Stimulated activated memory B cell treated with anti-CD40 and anti-IgM and Interleukin-4, amounts not matched to agents 10 μg/mL and 1 μg/mL and 100 μg/mL, for 72 hours (primary cell): ENCODE results near the gene GDF2.

Experiments
- ATAC-seq: fragments of 150-1000 bp; cut with Tn5 transposase; 2 replicates; pipeline ENCODE4 v1.10.0; 2021
- H3K27ac Mint-ChIP-seq: one replicate; pipeline ENCODE4 v1.8.0; 2022; ENCODE audit warnings: mild to moderate bottlenecking, mixed read lengths
- H3K27me3 Mint-ChIP-seq: one replicate; pipeline ENCODE4 v1.8.0; 2022; ENCODE audit warnings: mixed read lengths
- H3K36me3 Mint-ChIP-seq: one replicate; pipeline ENCODE4 v1.8.0; 2022; ENCODE audit warnings: mixed read lengths
- H3K4me1 Mint-ChIP-seq: one replicate; pipeline ENCODE4 v1.8.0; 2022; ENCODE audit warnings: mixed read lengths
- H3K4me3 Mint-ChIP-seq: one replicate; pipeline ENCODE4 v1.8.0; 2022; ENCODE audit warnings: mild to moderate bottlenecking, moderate library complexity, mixed read lengths
- H3K9me3 Mint-ChIP-seq: one replicate; pipeline ENCODE4 v1.8.0; 2022; ENCODE audit warnings: mixed read lengths

The GDF2 gene

DNA sequence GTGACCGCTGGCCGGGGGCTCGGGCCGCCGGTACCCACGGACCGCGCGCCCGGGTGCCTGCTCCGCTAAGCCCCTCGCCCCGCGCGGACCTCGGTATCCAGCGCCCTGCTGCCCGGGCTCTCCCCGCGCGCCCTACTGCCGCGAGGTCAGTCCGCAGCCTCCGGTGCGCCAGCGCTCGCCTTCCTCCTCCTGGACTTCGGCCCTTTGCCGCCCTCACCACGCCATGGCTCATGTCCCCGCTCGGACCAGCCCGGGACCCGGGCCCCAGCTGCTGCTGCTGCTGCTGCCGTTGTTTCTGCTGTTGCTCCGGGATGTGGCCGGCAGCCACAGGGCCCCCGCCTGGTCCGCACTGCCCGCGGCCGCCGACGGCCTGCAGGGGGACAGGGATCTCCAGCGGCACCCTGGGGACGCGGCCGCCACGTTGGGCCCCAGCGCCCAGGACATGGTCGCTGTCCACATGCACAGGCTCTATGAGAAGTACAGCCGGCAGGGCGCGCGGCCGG is 21.8 kb upstream of the GDF2 start:
- Mint-ChIP-seq H3K4me1 (peaks cover 7% of the 10 kb centered on the region), H3K9me3 (no peaks in the 10 kb centered on the region), H3K27ac (no peak overlapping the region), H3K27me3 (peaks cover 37% of the 10 kb centered on the region), H3K36me3 (no peaks in the 10 kb centered on the region), H3K4me3 (no peak overlapping the region)
- ATAC-seq: no peak

DNA sequence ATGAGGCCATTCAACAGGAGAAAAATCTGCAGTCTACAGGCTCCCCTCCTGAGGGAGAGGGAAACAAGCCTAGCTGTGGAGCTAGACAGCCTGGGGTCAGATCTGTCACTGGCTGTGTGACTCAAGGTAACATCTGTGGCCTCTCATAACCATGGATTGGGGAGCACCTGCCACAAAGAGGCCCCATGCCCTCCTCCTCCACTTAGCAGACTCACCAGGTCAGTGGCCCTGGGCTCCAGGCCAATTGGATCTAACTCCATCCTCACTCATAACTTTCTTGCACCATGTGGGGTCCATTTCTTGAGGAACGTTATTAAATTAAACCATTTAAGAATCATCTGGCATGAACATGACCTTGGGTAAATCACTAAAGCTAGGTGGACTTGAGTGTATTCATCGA is 20.4 kb upstream of the GDF2 start:
- ATAC-seq: no peak
- Mint-ChIP-seq H3K27me3 (peaks cover 23% of the 10 kb centered on the region), H3K27ac (no peak overlapping the region), H3K4me1 (peaks cover 12% of the 10 kb centered on the region), H3K4me3 (no peak overlapping the region), H3K9me3 (no peaks in the 10 kb centered on the region), H3K36me3 (no peaks in the 10 kb centered on the region)

DNA sequence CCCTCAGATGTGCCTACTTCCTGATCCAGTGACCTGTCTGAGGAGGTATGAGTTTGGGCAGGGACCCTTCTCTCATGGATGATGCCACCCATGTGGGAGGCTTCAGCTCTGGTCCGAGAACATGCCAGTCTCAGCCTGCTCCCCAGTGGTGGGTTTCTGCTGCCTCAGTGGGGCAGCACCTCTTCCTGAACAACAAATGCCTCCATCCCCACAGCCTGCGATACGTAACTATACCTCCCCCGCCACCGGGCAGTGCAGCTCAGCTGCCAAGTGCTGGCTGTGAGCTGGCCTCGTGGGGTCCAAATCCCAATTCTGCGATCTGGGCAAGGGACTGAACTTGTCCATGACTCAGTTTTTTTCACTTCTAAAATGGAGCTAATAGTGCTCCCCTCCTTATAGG is 19.1 kb upstream of the GDF2 start:
- no peak overlapping the region for H3K4me3 Mint-ChIP-seq
- H3K4me1 Mint-ChIP-seq: peaks cover 15% of the 10 kb centered on the region
- ATAC-seq: no peak
- H3K27ac Mint-ChIP-seq: no peak overlapping the region
- no peaks in the 10 kb centered on the region for H3K36me3 Mint-ChIP-seq
- H3K27me3 Mint-ChIP-seq: peaks cover 21% of the 10 kb centered on the region
- H3K9me3 Mint-ChIP-seq: no peaks in the 10 kb centered on the region

DNA sequence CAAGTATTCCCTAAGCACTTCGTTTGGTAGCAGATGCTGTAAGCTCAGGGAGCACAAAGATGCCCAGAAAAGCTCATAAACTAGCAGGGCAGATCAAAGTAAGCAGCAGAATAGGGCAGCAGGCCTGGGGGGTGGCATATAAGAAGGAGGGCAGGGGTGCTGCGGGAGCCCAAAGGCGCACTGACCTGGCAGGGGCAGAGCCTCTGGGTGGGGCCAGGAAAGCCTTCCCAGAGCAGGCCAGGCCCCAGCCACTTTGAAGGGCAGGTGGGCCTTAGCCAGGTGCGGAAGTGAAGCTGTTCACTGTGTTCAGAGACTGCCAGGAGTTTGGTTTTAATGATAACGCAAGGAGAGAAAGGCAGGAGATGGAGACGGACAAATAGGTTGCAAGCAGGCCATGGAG is 18.4 kb upstream of the GDF2 start:
- H3K4me1 Mint-ChIP-seq: peaks cover 15% of the 10 kb centered on the region

DNA sequence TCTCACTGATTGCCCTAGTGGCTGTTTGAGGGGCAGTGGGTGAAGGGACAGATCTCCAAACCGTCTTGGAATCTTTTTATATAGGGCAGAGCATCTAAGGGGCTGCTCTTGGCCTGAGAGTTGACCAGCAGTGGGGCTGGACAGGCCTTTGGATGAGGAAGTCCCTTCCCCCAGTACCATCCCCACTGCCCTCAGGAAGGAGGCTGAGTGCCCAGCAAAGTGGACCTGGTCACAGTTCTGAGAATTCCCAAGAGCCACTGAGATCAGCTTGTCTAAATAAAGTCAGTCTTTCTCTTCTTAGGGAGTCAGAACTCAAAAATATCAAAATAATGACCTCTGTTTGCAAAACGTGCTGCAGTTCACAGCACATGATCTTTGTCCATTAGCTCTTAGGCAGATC is 16.7 kb upstream of the GDF2 start:
- H3K9me3 Mint-ChIP-seq: no peaks in the 10 kb centered on the region
- H3K4me1 Mint-ChIP-seq: peaks cover 15% of the 10 kb centered on the region
- H3K27me3 Mint-ChIP-seq: peaks cover 27% of the 10 kb centered on the region
- no peak for ATAC-seq
- no peaks in the 10 kb centered on the region for H3K36me3 Mint-ChIP-seq
- no peak overlapping the region for H3K27ac Mint-ChIP-seq
- H3K4me3 Mint-ChIP-seq: no peak overlapping the region

More for the DNA sequence above, 18.4 kb upstream of the GDF2 start:
- peaks cover 28% of the 10 kb centered on the region for H3K27me3 Mint-ChIP-seq
- H3K4me3 Mint-ChIP-seq: no peak overlapping the region
- H3K36me3 Mint-ChIP-seq: no peaks in the 10 kb centered on the region
- H3K27ac Mint-ChIP-seq: no peak overlapping the region
- no peaks in the 10 kb centered on the region for H3K9me3 Mint-ChIP-seq
- no peak for ATAC-seq

DNA sequence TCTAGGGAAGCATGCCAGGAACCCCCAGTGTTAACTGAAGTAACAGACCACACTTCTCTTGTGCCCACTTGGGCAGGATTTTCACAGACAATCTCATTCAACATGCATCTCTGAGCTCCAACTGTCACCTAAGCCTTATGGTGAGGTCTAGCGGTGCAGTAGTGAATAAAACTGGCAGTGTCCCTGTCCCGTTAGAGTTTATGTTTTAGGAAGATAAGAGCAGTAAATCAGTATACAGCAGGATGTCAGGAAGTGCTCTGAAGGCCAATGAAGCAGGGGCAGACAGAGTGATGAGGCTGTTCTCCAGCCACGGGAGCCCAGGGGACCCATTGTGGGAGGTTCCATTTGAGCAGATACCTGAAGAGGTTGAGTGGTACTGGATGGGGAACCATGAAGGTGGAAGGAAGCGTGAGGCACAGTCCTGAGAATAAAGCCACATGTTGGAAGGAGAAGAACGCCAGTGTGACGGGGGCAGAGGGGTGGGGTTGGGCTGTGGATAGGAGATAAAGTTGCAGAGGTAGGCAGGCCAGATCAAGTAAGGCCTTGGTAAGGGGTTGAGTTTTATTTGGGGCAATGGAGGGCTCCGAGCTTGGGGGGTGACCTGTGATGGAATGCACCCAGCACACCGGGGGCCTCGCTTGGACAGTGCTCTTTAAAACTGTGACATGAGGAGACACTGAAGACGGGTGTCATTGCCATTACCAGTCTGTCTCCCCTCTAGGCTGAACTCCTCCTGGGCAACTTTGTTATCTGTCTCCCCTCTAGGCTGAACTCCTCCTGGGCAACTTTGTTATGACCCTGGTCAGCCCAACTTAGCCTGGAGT is 15.7 kb upstream of the GDF2 start:
- H3K27me3 Mint-ChIP-seq: peaks cover 17% of the 10 kb centered on the region
- H3K4me1 Mint-ChIP-seq: peaks cover 9% of the 10 kb centered on the region
- no peaks in the 10 kb centered on the region for H3K36me3 Mint-ChIP-seq
- H3K27ac Mint-ChIP-seq: no peak overlapping the region
- no peak overlapping the region for H3K4me3 Mint-ChIP-seq
- no peak for ATAC-seq
- H3K9me3 Mint-ChIP-seq: no peaks in the 10 kb centered on the region

DNA sequence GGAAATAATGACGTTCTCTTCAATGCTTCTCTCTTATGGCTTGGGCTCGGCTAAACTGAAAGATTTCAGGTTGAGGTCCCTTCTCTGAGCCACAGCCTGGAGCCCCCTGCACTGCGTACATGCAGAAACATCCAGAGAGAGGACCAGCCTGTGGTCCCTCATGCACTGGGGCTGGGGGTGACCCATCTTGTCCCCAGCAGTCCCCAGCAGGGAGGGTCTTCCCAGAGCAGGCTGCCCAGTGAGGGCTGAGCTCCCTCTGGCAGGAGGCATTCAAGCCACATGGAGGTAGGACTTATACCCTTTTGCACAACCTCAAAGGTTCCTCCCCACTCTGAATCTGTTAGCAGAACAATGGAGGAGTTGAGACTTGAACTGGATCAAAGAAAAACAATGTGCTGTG is 14.9 kb upstream of the GDF2 start:
- H3K36me3 Mint-ChIP-seq: no peaks in the 10 kb centered on the region
- H3K27ac Mint-ChIP-seq: no peak overlapping the region
- peaks cover 15% of the 10 kb centered on the region for H3K4me1 Mint-ChIP-seq
- no peak for ATAC-seq
- no peak overlapping the region for H3K4me3 Mint-ChIP-seq
- H3K9me3 Mint-ChIP-seq: no peaks in the 10 kb centered on the region
- peaks cover 15% of the 10 kb centered on the region for H3K27me3 Mint-ChIP-seq

DNA sequence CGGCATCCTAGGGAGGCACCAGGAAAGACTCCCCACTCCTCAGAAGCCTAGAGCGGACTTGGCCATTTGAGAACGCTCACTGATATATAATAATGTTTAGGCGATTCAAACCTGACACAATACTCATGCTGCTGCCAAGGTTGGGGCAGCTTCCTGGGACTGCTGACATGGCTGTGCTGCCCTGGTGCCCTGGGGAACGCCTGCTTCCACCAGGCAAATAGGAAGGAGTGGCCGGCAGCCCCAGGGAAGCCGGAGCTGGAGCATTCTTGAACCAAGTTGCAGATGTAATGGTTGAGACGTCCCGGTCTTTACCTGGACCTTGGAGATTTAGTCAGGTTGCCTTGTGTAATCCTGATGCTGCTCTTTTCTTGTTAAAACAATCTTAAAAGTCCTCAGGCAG is 13.5 kb upstream of the GDF2 start:
- peaks cover 8% of the 10 kb centered on the region for H3K27me3 Mint-ChIP-seq
- no peak for ATAC-seq

DNA sequence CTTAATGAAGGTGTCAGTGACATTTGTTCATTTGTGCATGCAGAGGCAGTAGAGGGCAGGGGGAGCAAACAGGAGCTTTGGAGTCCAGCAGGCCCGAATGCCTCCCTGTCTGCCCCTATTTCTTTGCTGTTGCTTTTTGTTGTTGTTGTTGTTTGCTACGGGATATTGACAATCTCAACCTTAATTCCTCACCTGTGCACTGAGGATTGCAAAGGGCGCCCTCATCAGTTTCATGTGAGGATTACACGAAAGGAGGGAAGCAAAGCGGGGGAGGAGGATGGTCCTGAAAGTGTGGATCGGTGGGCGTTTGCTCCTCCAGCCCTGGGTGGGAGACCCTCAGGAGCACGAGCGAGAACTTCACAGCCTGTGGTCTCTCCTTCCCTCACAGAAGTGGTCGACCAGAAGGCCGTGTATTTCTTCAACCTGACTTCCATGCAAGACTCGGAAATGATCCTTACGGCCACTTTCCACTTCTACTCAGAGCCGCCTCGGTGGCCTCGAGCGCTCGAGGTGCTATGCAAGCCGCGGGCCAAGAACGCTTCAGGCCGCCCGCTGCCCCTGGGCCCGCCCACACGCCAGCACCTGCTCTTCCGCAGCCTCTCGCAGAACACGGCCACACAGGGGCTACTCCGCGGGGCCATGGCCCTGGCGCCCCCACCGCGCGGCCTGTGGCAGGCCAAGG is 12.7 kb upstream of the GDF2 start:
- no peak overlapping the region for H3K27ac Mint-ChIP-seq
- H3K4me1 Mint-ChIP-seq: peaks cover 15% of the 10 kb centered on the region
- H3K9me3 Mint-ChIP-seq: no peaks in the 10 kb centered on the region
- peaks cover 8% of the 10 kb centered on the region for H3K27me3 Mint-ChIP-seq
- no peak for ATAC-seq
- H3K36me3 Mint-ChIP-seq: no peaks in the 10 kb centered on the region
- no peak overlapping the region for H3K4me3 Mint-ChIP-seq

More for the DNA sequence above, 13.5 kb upstream of the GDF2 start:
- H3K4me3 Mint-ChIP-seq: no peak overlapping the region
- no peak overlapping the region for H3K27ac Mint-ChIP-seq
- H3K9me3 Mint-ChIP-seq: no peaks in the 10 kb centered on the region
- H3K36me3 Mint-ChIP-seq: no peaks in the 10 kb centered on the region
- peaks cover 15% of the 10 kb centered on the region for H3K4me1 Mint-ChIP-seq

DNA sequence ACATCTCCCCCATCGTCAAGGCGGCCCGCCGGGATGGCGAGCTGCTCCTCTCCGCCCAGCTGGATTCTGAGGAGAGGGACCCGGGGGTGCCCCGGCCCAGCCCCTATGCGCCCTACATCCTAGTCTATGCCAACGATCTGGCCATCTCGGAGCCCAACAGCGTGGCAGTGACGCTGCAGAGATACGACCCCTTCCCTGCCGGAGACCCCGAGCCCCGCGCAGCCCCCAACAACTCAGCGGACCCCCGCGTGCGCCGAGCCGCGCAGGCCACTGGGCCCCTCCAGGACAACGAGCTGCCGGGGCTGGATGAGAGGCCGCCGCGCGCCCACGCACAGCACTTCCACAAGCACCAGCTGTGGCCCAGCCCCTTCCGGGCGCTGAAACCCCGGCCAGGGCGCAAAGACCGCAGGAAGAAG is 12.2 kb upstream of the GDF2 start:
- Mint-ChIP-seq H3K9me3 (no peaks in the 10 kb centered on the region), H3K27ac (no peak overlapping the region), H3K27me3 (peaks cover 8% of the 10 kb centered on the region), H3K4me3 (no peak overlapping the region), H3K4me1 (peaks cover 15% of the 10 kb centered on the region), H3K36me3 (no peaks in the 10 kb centered on the region)
- no peak for ATAC-seq

DNA sequence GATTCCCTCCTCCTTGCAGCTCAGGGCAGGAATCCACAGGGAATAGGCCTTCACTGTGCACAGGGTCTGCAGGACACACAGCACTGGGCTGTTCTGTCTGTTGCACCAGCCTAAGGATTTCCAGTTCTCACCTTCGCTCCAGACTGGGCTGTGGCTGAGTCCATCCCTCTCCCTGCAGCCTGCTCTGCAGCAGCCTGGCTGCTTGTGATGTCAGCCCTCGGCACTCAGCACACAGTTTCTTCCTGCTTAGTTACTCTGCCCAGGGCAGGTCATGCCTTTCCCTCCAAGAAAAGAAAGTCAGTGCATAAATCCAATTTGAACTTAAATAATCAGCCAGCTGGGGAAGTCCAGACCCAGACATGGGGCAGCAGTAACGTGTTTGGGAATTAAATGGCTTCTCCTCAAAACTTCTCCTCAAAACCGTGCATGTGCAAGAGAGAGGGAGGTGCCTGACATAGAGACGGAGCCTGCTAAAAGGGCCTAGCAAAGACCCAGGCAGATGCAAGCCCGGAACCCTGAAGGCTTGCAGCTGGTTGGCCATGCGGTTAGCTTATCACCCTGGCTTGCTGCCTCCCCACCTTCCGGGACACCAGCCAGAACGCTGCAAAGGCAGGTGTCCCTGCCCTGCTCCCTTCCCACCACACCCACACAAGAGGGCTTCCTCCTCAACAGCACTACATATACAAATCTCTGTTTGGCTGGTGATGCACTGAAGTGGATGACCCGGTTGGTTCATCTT is 10.9 kb upstream of the GDF2 start:
- H3K4me3 Mint-ChIP-seq: no peak overlapping the region
- no peak overlapping the region for H3K27ac Mint-ChIP-seq
- H3K27me3 Mint-ChIP-seq: peaks cover 8% of the 10 kb centered on the region
- peaks cover 14% of the 10 kb centered on the region for H3K4me1 Mint-ChIP-seq
- ATAC-seq: no peak
- H3K36me3 Mint-ChIP-seq: no peaks in the 10 kb centered on the region
- H3K9me3 Mint-ChIP-seq: no peaks in the 10 kb centered on the region

DNA sequence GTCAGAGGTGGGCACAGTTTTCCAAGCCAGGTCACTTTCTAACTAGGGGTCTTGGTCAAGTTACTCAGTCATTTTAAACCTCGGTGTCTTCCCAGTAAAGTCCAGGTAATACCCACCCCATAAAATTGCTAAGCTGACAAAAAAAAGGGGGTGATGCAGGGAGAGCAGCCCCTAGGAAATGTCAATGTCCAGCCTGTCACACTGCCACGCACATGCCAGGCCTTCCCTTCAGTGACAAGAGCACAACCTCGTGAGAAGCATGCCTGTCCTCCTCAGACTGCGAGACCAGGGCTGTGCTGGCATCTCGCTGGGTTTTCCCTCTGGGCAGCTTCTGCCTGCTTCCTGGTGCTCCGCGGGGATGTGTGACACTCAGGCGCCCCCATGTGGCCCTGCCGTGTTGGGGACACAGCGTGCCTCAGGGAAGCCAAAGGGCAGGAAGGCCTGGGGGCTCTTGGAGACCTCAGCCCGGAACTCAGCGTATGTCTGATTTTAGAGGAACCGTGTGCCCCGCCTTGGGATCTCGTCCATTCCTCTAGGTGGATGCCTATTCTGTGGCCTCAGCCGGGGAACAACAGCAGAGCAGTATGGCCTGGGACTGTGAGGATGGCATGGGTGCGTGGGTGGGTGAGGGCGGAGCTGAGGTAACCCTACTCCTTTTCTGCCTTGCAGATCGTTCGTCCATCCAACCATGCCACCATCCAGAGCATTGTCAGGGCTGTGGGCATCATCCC is 10.2 kb upstream of the GDF2 start:
- ATAC-seq: peak; percentile 86
- Mint-ChIP-seq H3K27ac (no peak overlapping the region), H3K36me3 (no peaks in the 10 kb centered on the region), H3K4me1 (peaks cover 6% of the 10 kb centered on the region), H3K27me3 (peaks cover 9% of the 10 kb centered on the region), H3K4me3 (no peak overlapping the region), H3K9me3 (no peaks in the 10 kb centered on the region)

DNA sequence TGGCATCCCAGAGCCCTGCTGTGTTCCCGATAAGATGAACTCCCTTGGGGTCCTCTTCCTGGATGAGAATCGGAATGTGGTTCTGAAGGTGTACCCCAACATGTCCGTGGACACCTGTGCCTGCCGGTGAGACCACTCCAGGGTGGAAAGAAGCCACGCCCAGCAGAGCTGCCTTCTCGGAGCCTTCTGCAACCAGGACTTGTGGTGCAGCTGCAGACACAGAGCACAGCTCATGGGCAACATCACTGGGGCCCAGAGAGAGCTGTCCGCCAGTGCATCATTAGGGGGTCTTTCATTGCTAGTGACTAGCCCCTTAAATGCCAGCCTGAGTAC is 9.6 kb upstream of the GDF2 start:
- Mint-ChIP-seq H3K27ac (no peak overlapping the region), H3K4me3 (no peak overlapping the region), H3K27me3 (peaks cover 14% of the 10 kb centered on the region), H3K36me3 (no peaks in the 10 kb centered on the region), H3K9me3 (no peaks in the 10 kb centered on the region), H3K4me1 (peaks cover 6% of the 10 kb centered on the region)
- no peak for ATAC-seq

DNA sequence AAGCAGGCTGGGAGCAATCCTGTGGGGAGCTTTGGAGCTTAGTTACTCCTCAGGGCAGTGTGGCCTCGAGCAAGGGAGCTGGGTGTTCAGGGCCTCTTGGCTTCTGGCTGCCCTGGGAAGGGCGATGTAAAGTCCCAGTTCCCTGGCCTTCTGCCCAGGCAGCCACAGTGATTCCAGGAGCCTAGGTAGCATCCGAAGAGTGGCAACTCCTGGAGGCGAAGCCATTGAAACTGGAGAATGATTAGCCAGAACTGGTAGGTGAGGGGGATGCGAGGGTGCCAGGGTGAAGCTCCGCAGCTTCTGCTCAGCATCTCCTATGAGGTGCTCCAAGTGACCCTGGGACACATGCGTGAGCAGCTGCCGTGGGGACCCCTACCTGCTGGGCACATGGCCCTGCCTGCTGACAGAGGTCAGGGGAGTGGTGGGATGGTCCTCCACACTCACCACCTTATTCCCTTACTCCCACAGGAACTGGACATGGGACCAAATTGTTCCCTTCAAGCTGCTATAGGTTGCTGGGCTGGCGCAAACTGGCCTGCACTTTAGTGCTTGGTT is 7.8 kb upstream of the GDF2 start:
- H3K36me3 Mint-ChIP-seq: no peaks in the 10 kb centered on the region
- no peaks in the 10 kb centered on the region for H3K9me3 Mint-ChIP-seq
- no peak overlapping the region for H3K27ac Mint-ChIP-seq
- H3K4me1 Mint-ChIP-seq: peaks cover 6% of the 10 kb centered on the region
- no peak for ATAC-seq
- H3K4me3 Mint-ChIP-seq: no peak overlapping the region
- H3K27me3 Mint-ChIP-seq: peaks cover 17% of the 10 kb centered on the region

DNA sequence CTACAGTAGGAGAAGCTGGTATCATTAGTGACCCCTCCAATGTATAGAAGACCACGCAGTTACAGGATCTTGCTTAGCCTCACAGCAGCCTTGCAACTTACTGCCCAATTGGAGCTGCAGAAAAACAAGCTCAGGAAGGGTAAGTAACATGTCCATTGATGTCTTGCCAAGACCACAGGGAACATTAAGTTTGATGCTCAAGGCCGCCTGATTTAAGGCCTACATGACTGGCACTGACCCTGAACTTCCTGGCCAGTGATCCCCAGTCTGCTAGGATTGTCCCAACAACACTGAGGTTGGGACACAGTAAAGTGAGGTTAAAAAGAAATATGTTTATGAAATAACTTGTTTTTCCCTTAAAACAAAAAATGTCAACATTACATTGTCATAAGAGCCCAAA is 6.8 kb upstream of the GDF2 start:
- H3K27me3 Mint-ChIP-seq: peaks cover 17% of the 10 kb centered on the region
- H3K4me1 Mint-ChIP-seq: peaks cover 6% of the 10 kb centered on the region
- H3K27ac Mint-ChIP-seq: no peak overlapping the region
- H3K9me3 Mint-ChIP-seq: no peaks in the 10 kb centered on the region
- ATAC-seq: no peak
- H3K36me3 Mint-ChIP-seq: no peaks in the 10 kb centered on the region
- H3K4me3 Mint-ChIP-seq: no peak overlapping the region
